Ascending aorta (tissue), 2 donors: Measurements from ENCODE around the gene OXTR. TPM values are rescaled to one million over a fixed set of nuclear protein-coding genes. Genes with fewer than 3 reads are reported as not detected.
A peak's percentile ranks its signal among the peaks of the same experiment; 100 is the strongest.

ENCODE experiments used
- DNase-seq, 2 donors: peaks; one replicate each; pipeline ENCODE4 v3.0.0-alpha.2; 2019; ENCODE audit warnings: low spot score in 2 of 2
- H3K27ac ChIP-seq, 2 donors: fragments of 200-600 bp; sonication (generic); one replicate each; pipeline ENCODE4 v1.5.1; 2016 to 2017; ENCODE audit warnings: mild to moderate bottlenecking in 1 of 2
- H3K27me3 ChIP-seq: fragments of 200-600 bp; sonication (generic); one replicate; pipeline ENCODE4 v1.5.1; 2017
- H3K36me3 ChIP-seq, 2 donors: fragments of 200-600 bp; sonication (generic); one replicate each; pipeline ENCODE4 v1.5.1; 2016
- H3K4me1 ChIP-seq, 2 donors: fragments of 200-600 bp; sonication (generic); one replicate each; pipeline ENCODE4 v1.5.1; 2016 to 2017; ENCODE audit warnings: mild to moderate bottlenecking in 1 of 2
- H3K4me3 ChIP-seq, 2 donors: fragments of 200-600 bp; sonication (generic); one replicate each; pipeline ENCODE4 v1.5.1; 2016 to 2017; ENCODE audit warnings: mild to moderate bottlenecking in 1 of 2
- H3K9me3 ChIP-seq, 2 donors: fragments of 200-600 bp; sonication (generic); one replicate each; pipeline ENCODE4 v1.5.1; 2016
- CTCF ChIP-seq, 3 experiments: fragments of 200-600 bp in 2 of 3; fragments of 450-650 bp in 1 of 3; sonication (generic) in 2 of 3; IDR thresholded peaks; one replicate each; pipeline ENCODE4 v1.5.1; 2016 to 2019; ENCODE audit warnings: antibody characterized with exemption in 3 of 3, mild to moderate bottlenecking in 1 of 3, moderate library complexity in 1 of 3
- intact Hi-C: fragments of 100-400 bp; cut with DNase I; formaldehyde crosslinking; loops from one replicate; pipeline ENCODE4 v1.15.1; 2023
- total RNA-seq: library from RNA; depleted of rRNA; stranded (reverse); fragments of >200 nt; gene quantifications from one replicate; pipeline ENCODE4 v1.1.0, GENCODE V29; 2016

Gene OXTR
- total RNA-seq, 1 donor from 2014 or later = 150 TPM

GRCh38 chr3:8730656-8731055 lies 38.8 kb downstream of the OXTR start:
- Histone ChIP-seq H3K27ac (no peak overlapping the region), H3K4me1 (no peaks in the 10 kb centered on the region), H3K9me3 (no peaks in the 10 kb centered on the region), H3K27me3 (no peaks in the 10 kb centered on the region), H3K4me3 (no peak overlapping the region), H3K36me3 (no peaks in the 10 kb centered on the region)
- intact Hi-C loops = no loop called here
- no peak for TF ChIP-seq CTCF (IDR thresholded peaks at IDR 0.05)
- peak in 1 of 2 donors; percentile 4 for DNase-seq

- DNase-seq = no peak
- TF ChIP-seq CTCF (IDR thresholded peaks at IDR 0.05) = no peak
- Histone ChIP-seq H3K36me3 (no peaks in the 10 kb centered on the region), H3K27me3 (no peaks in the 10 kb centered on the region), H3K4me3 (no peak overlapping the region), H3K27ac (no peak overlapping the region), H3K9me3 (no peaks in the 10 kb centered on the region), H3K4me1 (no peaks in the 10 kb centered on the region)
- intact Hi-C loops = no loop called here
Observed at GRCh38 chr3:8729479-8729878, 39.9 kb downstream of the OXTR start.

GRCh38 chr3:8727605-8728512 lies 41.6 kb downstream of the OXTR start:
- TF ChIP-seq CTCF (IDR thresholded peaks at IDR 0.05) = no peak
- no peak for DNase-seq

GRCh38 chr3:8724108-8724752 lies 45.2 kb downstream of the OXTR start:
- intact Hi-C loops = no loop called here
- Histone ChIP-seq H3K4me1 (no peaks in the 10 kb centered on the region), H3K36me3 (no peaks in the 10 kb centered on the region), H3K9me3 (no peaks in the 10 kb centered on the region), H3K4me3 (no peak overlapping the region), H3K27ac (no peak overlapping the region), H3K27me3 (no peaks in the 10 kb centered on the region)
- no peak for TF ChIP-seq CTCF (IDR thresholded peaks at IDR 0.05)
- no peak for DNase-seq

More at GRCh38 chr3:8727605-8728512, 41.6 kb downstream of the OXTR start:
- H3K4me1 ChIP-seq = no peaks in the 10 kb centered on the region
- no peaks in the 10 kb centered on the region for H3K27me3 ChIP-seq
- intact Hi-C loops = no loop called here
- H3K4me3 ChIP-seq = no peak overlapping the region
- H3K36me3 ChIP-seq = no peaks in the 10 kb centered on the region
- H3K9me3 ChIP-seq = no peaks in the 10 kb centered on the region
- H3K27ac ChIP-seq = no peak overlapping the region

GRCh38 chr3:8723612-8724011 lies 45.8 kb downstream of the OXTR start:
- Histone ChIP-seq H3K4me3 (no peak overlapping the region), H3K9me3 (no peaks in the 10 kb centered on the region), H3K4me1 (no peaks in the 10 kb centered on the region), H3K27me3 (no peaks in the 10 kb centered on the region), H3K36me3 (no peaks in the 10 kb centered on the region), H3K27ac (no peak overlapping the region)
- intact Hi-C loops = no loop called here
- DNase-seq = no peak
- TF ChIP-seq CTCF (IDR thresholded peaks at IDR 0.05) = no peak
